Peyer's patch (tissue), 4 donors: ENCODE data around the gene IGFL3. TPM values are rescaled to one million over a fixed set of nuclear protein-coding genes. Genes with fewer than 3 reads are reported as not detected.

Experiments
- DNase-seq, 3 donors: peaks; one replicate each; pipeline ENCODE4 v3.0.0-alpha.2; 2017 to 2019
- H3K27ac ChIP-seq, 4 donors: fragments of 200-600 bp; sonication (generic); one replicate each; pipeline ENCODE4 v1.5.1; 2016 to 2019
- H3K27me3 ChIP-seq, 2 donors: fragments of 200-600 bp; sonication (generic); one replicate each; pipeline ENCODE4 v1.5.1; 2019
- H3K36me3 ChIP-seq, 3 donors: fragments of 200-600 bp; sonication (generic); one replicate each; pipeline ENCODE4 v1.5.1; 2016 to 2019
- H3K4me1 ChIP-seq, 4 donors: fragments of 200-600 bp; sonication (generic); one replicate each; pipeline ENCODE4 v1.5.1; 2016 to 2019
- H3K4me3 ChIP-seq, 4 donors: fragments of 200-600 bp; sonication (generic); 1 replicate in 3 of 4; 2 replicates in 1 of 4; pipeline ENCODE4 v1.5.1; 2016 to 2019; ENCODE audit warnings: mild to moderate bottlenecking in 1 of 4
- H3K9me3 ChIP-seq, 4 donors: fragments of 200-600 bp; sonication (generic); one replicate each; pipeline ENCODE4 v1.5.1; 2016 to 2019; ENCODE audit warnings: mild to moderate bottlenecking in 1 of 4
- CTCF ChIP-seq, 6 experiments: fragments of 450-650 bp in 4 of 6; fragments of 200-600 bp in 2 of 6; sonication (generic) in 1 of 6; IDR thresholded peaks; one replicate each; pipeline ENCODE4 v1.5.1; 2017 to 2019; ENCODE audit warnings: antibody characterized with exemption in 6 of 6, mild to moderate bottlenecking in 3 of 6, moderate library complexity in 1 of 6
- POLR2A ChIP-seq, 2 donors: fragments of 450-650 bp; IDR thresholded peaks; one replicate each; pipeline ENCODE4 v1.5.1; 2017; ENCODE audit warnings: antibody characterized with exemption in 2 of 2, mild to moderate bottlenecking in 2 of 2, moderate library complexity in 2 of 2
- total RNA-seq, 4 donors: library from RNA; depleted of rRNA; stranded (reverse); fragments of >200 nt; gene quantifications; one replicate each; pipeline ENCODE4 v1.1.0, GENCODE V29; 2016

Gene IGFL3
- total RNA-seq, 4 donors from 2014 or later = not detected

GRCh38 chr19:46144756-46145155 is 20.3 kb upstream of the IGFL3 start:
- no peak overlapping the region for H3K27ac ChIP-seq
- DNase-seq = no peak

GRCh38 chr19:46142294-46142693 is 17.8 kb upstream of the IGFL3 start:
- Histone ChIP-seq H3K4me1 (no peaks in the 10 kb centered on the region), H3K27ac (no peak overlapping the region), H3K27me3 (no peaks in the 10 kb centered on the region), H3K4me3 (no peak overlapping the region), H3K9me3 (no peaks in the 10 kb centered on the region), H3K36me3 (no peaks in the 10 kb centered on the region)
- TF ChIP-seq CTCF (IDR thresholded peaks at IDR 0.05) = no peak
- no peak for TF ChIP-seq POLR2A (IDR thresholded peaks at IDR 0.05)
- DNase-seq = no peak

More at GRCh38 chr19:46144756-46145155, 20.3 kb upstream of the IGFL3 start:
- TF ChIP-seq CTCF (IDR thresholded peaks at IDR 0.05) (no peak), POLR2A (IDR thresholded peaks at IDR 0.05) (no peak)
- H3K27me3 ChIP-seq = no peaks in the 10 kb centered on the region
- no peaks in the 10 kb centered on the region for H3K9me3 ChIP-seq
- no peaks in the 10 kb centered on the region for H3K36me3 ChIP-seq
- no peak overlapping the region for H3K4me3 ChIP-seq
- no peaks in the 10 kb centered on the region for H3K4me1 ChIP-seq

GRCh38 chr19:46141421-46141820 is 16.9 kb upstream of the IGFL3 start:
- no peaks in the 10 kb centered on the region for H3K9me3 ChIP-seq
- no peak overlapping the region for H3K4me3 ChIP-seq
- TF ChIP-seq CTCF (IDR thresholded peaks at IDR 0.05) (no peak), POLR2A (IDR thresholded peaks at IDR 0.05) (no peak)
- DNase-seq = no peak
- H3K4me1 ChIP-seq = no peaks in the 10 kb centered on the region
- H3K36me3 ChIP-seq = no peaks in the 10 kb centered on the region
- H3K27me3 ChIP-seq = no peaks in the 10 kb centered on the region
- no peak overlapping the region for H3K27ac ChIP-seq

- no peaks in the 10 kb centered on the region for H3K27me3 ChIP-seq
- no peaks in the 10 kb centered on the region for H3K9me3 ChIP-seq
- no peaks in the 10 kb centered on the region for H3K4me1 ChIP-seq
- H3K36me3 ChIP-seq = no peaks in the 10 kb centered on the region
- H3K4me3 ChIP-seq = no peak overlapping the region
- no peak overlapping the region for H3K27ac ChIP-seq
- TF ChIP-seq CTCF (IDR thresholded peaks at IDR 0.05) = no peak
- TF ChIP-seq POLR2A (IDR thresholded peaks at IDR 0.05) = no peak
- DNase-seq = no peak
Measured at GRCh38 chr19:46137915-46138473, 13.5 kb upstream of the IGFL3 start.

- H3K4me3 ChIP-seq = no peak overlapping the region
- H3K36me3 ChIP-seq = no peaks in the 10 kb centered on the region
- no peaks in the 10 kb centered on the region for H3K9me3 ChIP-seq
- no peaks in the 10 kb centered on the region for H3K27me3 ChIP-seq
- no peaks in the 10 kb centered on the region for H3K4me1 ChIP-seq
- no peak overlapping the region for H3K27ac ChIP-seq
- no peak for TF ChIP-seq CTCF (IDR thresholded peaks at IDR 0.05)
- no peak for TF ChIP-seq POLR2A (IDR thresholded peaks at IDR 0.05)
- DNase-seq = no peak
Measured at GRCh38 chr19:46134527-46134926, 10.0 kb upstream of the IGFL3 start.

GRCh38 chr19:46133777-46134241 is 9.3 kb upstream of the IGFL3 start:
- DNase-seq = no peak
- TF ChIP-seq CTCF (IDR thresholded peaks at IDR 0.05) = no peak
- TF ChIP-seq POLR2A (IDR thresholded peaks at IDR 0.05) = no peak
- peak overlapping the region in 2 of 4 donors; percentile 13 to 51 for H3K27ac ChIP-seq

More at GRCh38 chr19:46133777-46134241, 9.3 kb upstream of the IGFL3 start:
- Histone ChIP-seq H3K27me3 (no peaks in the 10 kb centered on the region), H3K4me1 (no peaks in the 10 kb centered on the region), H3K36me3 (no peaks in the 10 kb centered on the region), H3K4me3 (no peak overlapping the region), H3K9me3 (no peaks in the 10 kb centered on the region)
